GM18502 (cell line): Measurements from ENCODE around the gene MMP24.
"Not testable (repeated sequence)": the region's sequence is repeated elsewhere in the genome, so short reads cannot be mapped to it uniquely, and the experiment has no call there.

Experiments
- ATAC-seq: cut with Tn5 transposase; IDR thresholded peaks from one replicate; pipeline ENCODE4 v1.9.1; 2021; ENCODE audit warnings: mild to moderate bottlenecking; ENCODE audit not compliant: unreplicated experiment, poor library complexity

MMP24 gene

DNA sequence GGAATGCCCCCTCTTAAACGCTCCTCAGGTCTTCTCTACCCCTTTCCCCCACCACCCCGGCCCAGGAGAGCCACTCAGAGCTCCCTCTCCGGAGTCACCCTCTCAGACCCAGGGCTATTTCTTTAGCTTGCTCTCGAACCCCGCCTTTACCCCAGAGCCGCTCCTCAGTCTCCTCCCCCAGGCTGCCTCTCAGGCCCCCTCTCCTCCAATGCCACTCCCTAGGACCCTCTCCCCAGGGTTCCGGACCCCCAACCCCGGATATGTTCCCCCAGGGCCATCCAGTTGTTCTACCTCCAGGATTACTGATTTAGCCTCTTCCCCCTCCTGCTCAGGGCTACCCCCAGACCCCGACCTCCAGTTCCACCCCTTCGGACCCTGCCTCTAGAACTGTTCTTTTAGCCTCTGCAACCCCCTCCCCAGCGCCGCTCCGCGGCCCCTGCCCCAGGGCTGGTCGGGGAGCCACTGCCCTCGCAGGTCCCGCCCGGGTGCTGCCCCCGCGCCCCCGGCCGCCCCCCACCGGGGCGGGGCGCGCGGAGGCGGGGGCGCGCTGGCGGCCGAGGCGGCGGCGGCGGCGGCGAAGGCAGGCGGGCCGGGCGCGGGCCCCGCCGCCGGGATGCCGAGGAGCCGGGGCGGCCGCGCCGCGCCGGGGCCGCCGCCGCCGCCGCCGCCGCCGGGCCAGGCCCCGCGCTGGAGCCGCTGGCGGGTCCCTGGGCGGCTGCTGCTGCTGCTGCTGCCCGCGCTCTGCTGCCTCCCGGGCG is at the start of gene MMP24:
TSS of gene MMP24 (plus strand) at position 565 of the 758 bp plus-strand sequence. CDS start at position 614, 49 bp downstream.
- no peak for ATAC-seq

DNA sequence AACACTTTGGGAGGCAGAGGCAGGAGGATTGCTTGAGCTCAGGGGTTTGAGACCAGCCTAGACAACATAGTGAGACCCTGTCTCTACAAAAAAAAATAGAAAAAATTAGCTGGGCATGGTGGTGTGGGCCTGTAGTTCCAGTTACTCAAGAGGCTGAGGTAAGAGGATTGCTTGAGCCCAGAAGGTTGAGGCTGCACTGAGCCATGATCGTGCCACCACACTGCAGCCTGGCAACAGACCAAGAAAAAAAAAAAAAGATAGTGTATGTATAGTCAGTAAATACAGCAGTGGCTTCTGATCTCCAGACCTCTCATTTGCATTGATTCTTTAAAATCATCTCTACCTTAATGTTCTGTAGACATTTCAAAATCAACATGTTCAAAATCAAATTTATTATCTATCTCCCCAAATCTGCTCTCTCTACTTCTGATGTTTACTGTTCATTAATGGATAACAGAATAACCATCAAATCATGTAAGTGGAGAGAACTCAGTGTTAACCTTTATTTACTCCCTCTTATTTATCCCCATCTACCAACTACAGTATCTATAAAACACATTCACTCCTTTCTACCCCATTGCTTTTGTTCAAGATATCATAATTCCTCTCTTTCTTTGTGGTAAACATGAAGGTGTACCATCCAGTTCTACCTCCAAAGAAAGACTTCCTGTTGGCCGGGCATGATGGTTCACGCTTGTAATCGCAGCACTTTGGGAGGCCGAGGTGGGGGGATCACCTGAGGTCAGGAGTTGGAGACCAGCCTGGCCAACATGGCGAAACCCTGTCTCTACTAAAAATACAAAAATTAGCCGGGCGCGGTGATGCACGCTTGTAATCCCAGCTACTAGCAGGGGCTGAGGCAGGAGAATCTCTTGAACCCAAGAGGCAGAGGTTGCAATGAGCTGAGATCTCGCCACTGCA is 46.9 kb upstream of the MMP24 start:
- no peak for ATAC-seq

DNA sequence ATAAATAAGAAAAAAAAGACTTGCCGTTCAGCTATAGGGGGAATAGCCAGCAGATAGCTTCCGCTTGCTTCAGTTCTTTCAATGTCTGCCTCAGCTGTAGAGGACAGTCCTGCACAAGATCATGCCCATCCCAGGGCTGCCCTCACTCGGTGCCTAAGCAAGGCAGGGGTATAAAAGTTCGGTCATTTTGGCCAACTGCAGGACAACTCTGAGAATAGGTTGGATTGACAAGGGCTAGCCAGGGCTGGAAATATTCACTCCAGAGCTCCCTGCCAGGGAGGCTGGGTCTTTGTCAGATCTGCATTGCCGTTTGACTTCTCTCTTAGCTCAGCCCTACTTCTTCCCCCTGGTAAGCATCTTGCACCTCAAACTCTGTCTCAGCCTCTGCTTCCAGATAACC is 46.2 kb upstream of the MMP24 start:
- ATAC-seq, result no peak

DNA sequence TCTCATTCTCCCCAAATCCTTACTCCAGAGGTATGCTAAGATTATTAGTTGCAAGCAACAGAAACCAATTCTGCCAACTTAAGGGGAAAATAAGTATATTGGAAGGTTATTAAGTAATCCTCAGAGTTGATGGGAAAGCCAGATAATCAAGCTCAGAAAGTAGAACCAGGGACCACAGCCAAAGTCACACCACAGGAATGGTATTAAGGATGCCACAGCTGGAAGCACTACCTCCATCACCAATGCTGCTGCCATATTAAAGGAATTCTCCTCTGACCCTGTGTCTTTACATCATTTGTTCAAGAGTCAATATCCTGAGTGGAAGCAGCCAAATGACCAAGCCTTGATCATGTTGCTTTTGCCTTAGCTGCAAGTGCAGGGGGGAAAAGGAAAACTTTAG is 44.8 kb upstream of the MMP24 start:
- ATAC-seq, result no peak

DNA sequence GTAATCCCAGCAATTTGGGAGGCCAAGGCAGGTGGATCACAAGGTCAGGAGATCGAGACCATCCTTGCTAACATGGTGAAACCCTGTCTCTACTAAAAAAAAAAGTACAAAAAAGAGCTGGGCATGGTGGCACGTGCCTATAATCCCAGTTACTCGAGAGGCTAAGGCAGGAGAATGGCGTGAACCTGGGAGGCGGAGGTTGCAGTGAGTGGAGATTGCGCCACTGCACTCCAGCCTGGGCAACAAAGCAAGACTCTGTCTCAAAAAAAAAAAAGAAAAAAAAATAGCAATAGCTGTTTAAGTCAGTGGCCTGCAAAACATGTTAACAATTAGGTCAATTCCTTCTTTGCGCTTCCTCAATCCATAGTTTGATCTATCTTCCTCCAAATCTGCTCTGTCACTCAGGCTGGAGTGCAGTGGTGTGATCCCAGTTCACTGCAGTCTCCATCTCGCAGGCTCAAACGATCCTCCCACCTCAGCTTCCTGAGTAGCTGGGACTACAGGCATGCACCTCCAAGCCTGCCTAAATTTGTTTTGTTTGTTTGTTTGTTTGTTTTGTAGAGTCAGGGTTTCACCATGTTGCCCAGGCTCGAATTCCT is 39.7 kb upstream of the MMP24 start:
- ATAC-seq, result not testable (repeated sequence)

DNA sequence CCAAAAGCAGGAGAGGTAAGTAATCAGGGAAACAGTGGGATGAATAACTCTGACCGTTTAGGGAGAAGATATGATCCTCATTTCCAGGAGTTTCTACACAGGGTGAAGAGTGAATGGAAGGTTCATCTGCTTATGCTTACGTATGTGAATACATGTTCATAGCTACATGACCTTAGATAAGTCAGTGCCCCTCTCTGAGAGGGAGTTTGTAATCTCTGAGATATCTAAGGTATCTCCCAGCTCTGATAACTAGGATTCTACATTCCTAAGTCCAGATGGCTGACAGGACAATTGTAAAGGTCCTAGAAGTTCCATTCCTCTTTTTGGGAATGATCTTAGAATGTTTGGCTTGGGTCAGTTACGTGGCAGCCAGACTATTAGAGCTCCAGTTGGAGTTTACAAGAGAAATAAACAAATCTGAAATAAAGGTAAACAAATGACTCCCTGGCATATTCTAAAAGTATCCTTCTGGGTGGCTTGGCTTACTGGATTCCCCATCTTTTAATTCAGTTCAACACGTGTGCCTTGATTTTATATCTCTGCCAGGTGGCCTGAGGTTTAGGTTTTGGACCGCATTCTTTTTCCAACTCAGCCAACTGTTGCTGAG is 38.8 kb upstream of the MMP24 start:
- no peak for ATAC-seq

DNA sequence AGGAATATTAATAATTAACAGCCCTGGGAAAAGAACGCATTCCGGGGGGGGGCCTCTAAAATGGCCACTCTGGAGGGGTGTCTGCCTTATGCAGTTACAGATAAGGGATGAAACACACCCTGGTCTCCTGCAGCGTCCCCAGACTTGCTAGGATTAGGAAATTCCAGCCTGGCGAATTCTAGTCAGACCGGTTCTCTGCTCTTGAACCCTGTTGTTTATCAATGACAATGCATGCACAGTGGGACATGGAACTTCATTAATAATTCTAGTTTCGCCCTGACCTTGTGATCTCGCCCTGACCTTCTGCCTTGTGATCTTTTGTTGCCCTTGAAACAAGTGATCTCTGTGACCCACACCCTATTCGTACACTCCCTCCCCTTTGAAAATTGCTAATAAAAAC is 37.3 kb upstream of the MMP24 start:
- ATAC-seq, result not testable (repeated sequence)

DNA sequence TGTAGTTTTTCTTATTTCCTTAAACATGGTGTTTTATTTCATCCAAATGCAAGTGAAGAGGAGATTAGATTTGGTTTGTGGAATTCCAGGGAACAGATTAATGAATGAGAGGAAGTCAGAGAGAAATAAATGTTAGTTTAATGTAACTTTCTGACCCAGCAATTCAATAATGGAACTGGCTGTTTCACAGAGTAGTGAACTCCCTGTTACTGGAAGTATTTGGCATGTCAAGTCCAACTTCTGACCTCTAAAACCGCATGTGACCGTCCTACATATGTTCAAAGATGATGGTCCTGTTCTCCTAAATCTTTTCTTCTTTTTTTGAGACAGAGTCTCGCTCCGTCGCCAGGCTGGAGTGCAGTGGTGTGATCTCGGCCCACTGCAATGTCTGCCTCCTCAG is 35.9 kb upstream of the MMP24 start:
- no peak for ATAC-seq

DNA sequence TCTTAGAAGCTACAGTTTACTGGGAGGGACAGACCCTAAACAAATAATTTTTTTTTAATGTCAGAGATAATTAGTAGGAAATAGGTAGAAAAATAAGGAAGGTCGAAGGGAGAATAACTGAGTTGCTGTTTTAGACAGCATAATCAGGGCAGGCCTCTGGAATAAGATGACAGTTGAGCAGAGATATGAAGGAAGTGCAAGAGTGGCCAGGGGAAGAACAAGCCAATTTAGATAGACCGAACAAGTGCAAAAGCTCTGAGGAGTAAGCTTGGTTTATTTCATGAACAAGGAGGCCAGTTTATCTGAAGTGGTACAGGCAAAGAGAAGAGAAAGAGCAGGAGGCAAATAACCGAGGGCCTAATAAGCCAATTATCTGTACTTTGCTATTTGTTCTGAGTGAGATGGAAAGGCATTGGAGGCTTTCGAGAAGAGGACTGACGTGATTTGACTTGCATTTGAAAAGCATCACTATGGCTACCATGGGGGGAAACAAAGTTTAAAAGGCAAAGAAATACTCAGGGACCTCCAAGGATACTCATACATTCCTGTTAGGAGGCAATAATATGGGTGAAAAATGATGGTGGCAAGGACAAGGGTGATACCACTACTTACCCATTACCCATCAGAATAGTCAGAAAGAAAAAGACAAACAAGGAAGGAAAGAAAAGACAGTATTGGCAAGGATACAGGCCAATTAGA is 34.9 kb upstream of the MMP24 start:
- ATAC-seq, result no peak

DNA sequence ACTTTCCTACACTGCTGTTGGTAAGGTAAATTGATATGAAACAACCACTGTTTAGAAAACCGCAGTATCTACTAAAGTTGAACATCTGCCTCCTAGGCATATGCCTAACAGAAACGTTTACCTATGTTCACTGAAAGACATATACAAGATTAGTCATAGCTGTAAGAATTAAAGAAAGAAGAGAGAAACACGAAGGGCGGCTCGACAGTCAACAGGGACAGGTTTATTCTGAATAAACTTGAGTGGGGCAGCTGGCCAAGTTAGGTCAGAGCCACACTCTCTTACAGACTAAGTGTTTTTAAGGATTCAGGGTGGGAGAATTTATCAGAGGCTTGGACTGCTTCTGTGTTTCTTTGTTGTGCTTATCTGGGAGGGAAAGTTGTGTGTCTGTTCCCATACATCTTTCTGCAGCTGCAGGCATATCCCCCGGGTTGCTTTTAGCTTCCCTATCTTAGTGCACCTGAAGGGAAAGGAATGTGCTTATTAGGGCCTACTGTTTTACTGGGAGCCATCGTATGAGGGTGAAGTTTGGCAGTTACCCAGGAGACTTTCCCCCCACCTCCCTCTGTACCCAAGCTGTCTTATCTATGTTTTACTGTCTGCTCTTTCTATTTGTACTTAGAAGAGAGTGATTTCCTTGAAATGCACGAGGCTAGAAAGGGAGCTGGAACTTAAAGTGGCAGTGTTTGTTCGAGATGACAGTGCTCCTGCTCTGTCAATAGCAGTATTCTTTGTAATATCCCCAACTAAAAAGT is 34.2 kb upstream of the MMP24 start:
- ATAC-seq, result no peak

DNA sequence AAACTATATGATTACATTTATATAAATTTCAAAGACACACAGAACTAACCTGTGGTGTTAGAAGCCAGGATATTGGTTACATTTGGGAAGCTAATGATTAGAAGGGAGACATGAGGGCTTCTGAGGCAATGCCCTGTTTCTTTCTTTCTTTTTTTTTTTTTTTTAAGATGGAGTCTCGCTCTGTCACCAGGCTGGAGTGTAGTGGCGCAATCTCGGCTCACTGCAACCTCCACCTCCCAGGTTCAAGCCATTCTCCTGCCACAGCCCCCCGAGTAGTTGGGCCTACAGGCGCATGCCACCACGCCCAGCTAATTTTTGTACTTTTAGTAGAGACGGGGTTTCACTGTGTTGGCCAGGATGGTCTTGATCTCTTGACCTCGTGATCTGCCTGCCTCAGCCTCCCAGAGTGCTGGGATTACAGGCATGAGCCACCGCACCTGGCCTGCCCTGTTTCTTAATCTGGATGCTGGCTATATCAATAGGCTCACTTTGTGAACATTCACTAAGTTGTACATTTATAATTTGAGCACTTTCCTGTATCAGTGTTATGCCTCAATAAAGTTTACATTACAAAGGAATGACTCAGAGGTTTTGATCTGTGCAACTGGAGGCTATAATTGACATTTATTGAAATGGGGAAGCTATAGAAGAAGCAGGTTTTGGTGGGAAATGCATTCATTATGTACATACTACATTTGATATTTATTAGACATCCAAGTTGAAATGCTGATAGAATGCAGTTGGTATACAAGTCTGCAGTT is 33.3 kb upstream of the MMP24 start:
- not testable (repeated sequence) for ATAC-seq

DNA sequence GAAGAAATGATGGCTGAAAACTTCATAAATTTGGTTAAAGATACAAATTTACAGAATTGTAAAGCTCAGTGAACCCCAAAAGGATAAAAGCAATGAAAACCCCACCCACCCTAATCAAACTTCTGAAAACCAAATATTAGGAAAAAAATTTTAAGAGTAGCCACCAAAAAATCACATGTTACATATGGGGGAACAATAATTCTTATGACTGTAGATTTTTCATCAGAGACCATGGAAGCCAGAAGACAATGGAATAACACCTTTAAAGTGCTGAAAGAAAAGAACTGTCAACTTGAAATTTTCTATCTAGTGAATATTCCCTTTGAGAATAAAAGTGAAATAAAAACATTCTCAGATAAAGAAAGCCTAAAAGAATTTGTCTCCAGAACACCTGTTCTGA is 30.2 kb upstream of the MMP24 start:
- no peak for ATAC-seq

DNA sequence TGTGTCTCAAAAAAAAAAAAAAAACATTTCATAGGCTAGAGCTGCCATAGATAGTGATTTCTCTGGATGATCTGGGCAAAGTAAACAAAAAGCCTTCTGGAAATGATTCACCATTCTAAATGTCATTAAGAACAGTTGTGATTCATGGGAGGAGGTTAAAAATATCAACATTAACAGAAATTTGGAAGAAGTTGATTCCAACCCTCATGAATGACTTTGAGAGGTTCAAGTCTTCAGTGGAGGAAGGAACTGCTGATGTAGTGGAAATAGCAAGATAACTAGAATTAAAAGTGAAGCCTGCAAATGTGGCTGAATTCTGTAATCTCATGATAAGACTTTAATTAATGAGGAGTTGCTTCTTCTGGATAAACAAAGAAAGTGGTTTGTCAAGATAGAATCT is 26.8 kb upstream of the MMP24 start:
- no peak for ATAC-seq

DNA sequence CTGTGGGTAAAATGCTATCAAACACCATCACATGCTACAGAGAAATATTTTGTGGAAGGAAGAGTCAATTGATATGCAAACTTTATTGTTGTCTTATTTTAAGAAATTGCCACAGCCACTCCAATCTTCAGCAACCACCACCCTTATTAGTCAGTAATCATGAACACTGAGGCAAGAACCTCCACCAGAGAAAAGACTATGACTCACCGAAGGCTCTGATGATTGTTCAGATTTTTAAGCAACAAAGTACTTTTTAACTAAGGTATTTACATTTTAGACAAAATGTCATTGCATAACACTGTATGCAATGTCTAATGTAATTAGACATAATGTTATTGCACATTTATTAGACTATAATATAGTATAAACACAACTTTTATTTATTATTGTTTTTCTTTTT is 26.2 kb upstream of the MMP24 start:
- no peak for ATAC-seq

DNA sequence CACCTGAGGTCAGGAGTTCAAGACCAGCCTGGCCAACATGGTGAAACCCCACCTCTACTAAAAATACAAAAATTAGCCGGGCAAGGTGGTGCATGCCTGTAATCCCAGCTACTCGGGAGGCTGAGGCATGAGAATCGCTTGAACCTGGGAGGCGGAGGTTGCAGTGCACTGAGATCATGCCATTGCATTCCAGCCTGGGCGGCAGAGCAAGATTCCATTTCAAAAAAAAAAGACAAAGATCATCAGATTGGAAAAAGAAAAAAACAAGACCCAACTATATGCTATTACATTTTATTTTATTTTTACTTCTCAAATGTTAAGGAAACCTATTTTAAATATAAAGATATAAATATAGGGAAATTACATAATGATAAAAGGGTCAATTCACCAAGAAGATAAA is 25.0 kb upstream of the MMP24 start:
- not testable (repeated sequence) for ATAC-seq

DNA sequence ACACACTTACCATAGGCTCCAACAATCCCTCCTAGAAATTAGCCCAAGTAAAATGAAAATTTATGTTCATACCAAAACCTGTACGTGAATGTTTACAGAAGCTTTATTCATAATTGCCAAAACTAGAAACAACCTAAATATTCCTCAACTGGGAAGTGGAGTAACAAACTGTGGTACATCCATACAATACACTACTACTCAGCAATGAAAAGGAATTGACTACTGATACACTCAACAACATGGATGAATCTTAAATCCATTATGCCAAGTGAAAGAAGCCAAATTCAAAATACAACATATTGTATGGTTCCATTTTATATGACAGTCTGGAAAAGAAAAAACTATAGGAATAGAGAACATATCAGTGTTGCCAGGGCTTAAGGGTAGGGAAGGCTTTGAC is 19.7 kb upstream of the MMP24 start:
- ATAC-seq, result no peak

DNA sequence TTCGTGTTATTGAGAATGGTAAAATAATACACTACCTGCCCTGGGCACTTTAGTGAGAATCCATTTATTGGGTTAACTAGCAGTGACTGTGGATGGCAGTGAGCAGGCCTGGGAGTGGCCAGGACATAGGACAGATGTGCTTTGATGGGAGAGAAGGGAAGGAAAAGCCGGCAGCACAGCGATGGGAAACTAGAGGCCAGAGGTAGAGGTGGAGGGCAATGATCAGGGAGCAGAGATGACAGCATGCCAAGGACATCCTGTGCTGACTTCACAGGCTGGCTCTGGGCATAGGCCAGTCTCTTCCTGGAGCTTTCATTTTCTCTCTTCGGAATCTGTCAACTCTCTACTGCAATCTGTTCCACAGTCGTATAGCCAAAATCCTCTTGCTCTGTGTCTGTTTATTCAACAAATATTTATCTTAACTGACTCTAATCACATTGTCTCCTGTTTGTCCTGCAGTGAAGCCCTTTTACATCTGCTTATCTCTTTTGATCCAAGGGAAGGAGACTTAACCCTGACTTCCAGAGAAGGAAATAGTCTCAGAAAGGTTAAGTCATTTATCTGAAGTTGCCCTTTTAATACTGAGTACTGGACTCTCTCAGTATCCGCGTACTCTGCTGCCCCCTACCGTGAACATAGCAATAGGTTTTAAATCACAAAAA is 18.4 kb upstream of the MMP24 start:
- no peak for ATAC-seq
